Measurements from ENCODE around the gene TAF10. TPM values are rescaled to one million over a fixed set of nuclear protein-coding genes. Genes with fewer than 3 reads are reported as not detected.

TAF10 gene
- total RNA-seq, 2 donors from 2014 or later = 115 to 215 TPM

DNA sequence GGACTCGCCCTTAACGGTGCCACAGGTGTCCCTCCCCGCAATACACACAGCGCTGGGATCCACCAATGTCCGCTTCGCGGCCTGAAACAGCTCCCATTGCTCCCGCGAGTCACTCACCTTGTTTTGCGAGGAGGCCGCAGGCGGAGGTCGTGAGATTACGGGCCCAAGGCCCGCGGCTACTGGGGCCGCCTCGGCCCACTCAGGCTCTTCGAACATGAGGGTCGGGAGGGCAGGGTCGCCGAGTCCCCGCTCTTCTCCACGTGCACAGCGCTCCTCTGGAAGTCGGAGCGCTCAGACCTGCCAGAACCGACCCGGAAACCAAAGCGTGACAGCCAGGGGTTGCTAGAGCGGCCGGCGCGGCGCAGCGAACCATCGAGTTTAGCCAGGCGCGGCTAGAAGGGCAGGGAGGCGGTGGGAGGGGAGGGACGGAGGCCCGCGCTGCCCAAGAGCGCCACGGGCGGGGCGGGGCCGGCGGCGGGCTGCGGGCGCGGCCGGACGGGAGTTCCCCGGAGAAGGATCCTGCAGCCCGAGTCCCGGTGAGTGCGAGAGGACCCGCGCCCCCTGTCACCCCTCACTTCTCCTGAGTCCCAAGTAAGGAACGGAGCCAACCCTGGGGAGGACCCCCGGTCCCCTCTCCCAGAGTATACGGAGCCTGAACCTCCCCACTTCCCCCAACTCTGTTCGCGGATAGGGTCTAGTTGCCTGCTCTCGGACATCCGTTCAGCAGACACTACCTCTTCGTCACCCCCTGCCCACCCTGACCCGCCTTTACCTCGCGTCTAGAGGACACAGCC is 8.5 kb downstream of the TAF10 start, which contains the start of the genes ILK and RRP8:
TSS of gene ILK (plus strand) at position 488 of the 794 bp plus-strand sequence. CDS start 498 bp downstream, outside the sequence.
TSS of gene RRP8 (minus strand) at position 330 of the 794 bp plus-strand sequence. CDS start at position 216, 114 bp downstream.
- peak within 1 kb of the TSS; percentile 50 to 73 for H3K4me3 ChIP-seq
- ATAC-seq (peak; percentile 93), DNase-seq (peak; percentile 92 to 95 (median 92))
- peak; percentile 70 to 76 (median 71) for TF ChIP-seq POLR2A (IDR thresholded peaks at IDR 0.05)
- TF ChIP-seq, protein P1, sequence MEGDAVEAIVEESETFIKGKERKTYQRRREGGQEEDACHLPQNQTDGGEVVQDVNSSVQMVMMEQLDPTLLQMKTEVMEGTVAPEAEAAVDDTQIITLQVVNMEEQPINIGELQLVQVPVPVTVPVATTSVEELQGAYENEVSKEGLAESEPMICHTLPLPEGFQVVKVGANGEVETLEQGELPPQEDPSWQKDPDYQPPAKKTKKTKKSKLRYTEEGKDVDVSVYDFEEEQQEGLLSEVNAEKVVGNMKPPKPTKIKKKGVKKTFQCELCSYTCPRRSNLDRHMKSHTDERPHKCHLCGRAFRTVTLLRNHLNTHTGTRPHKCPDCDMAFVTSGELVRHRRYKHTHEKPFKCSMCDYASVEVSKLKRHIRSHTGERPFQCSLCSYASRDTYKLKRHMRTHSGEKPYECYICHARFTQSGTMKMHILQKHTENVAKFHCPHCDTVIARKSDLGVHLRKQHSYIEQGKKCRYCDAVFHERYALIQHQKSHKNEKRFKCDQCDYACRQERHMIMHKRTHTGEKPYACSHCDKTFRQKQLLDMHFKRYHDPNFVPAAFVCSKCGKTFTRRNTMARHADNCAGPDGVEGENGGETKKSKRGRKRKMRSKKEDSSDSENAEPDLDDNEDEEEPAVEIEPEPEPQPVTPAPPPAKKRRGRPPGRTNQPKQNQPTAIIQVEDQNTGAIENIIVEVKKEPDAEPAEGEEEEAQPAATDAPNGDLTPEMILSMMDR (IDR thresholded peaks at IDR 0.05) = peak in 5 of 7 experiments; percentile 20 to 64 (median 45)
- 0% methylated on average over 8 to 66 of the region's 72 CpGs for WGBS, 2 donors
- no peaks in the 10 kb centered on the region for H3K9me3 ChIP-seq
- intact Hi-C loops (cut with DNase I) = loop anchor here (10.0 kb wide), 1 partner anchor 119 kb away; the partner anchor contains the start of genes ARFIP2 and TIMM10B
- H3K36me3 ChIP-seq (replicated peaks in 1 of 2; ENCODE audit: insufficient read depth in 1 of 2, low read depth in 2 of 2) = peaks cover 4 to 20% of the 10 kb centered on the region in 2 donors
- H3K4me1 ChIP-seq = peaks cover 52% of the 10 kb centered on the region
- peak within 1 kb of the TSS; percentile 91 to 97 (median 96) for H3K27ac ChIP-seq
- H3K27me3 ChIP-seq = no peaks in the 10 kb centered on the region

- Histone ChIP-seq H3K4me1 (peaks cover 48% of the 10 kb centered on the region), H3K9me3 (no peaks in the 10 kb centered on the region), H3K27ac (peak overlapping the region in 1 of 4 donors; percentile 97), H3K4me3 (peak overlapping the region; percentile 50 to 73), H3K36me3 (replicated peaks in 1 of 2; ENCODE audit: insufficient read depth in 1 of 2, low read depth in 2 of 2) (peaks cover 4 to 16% of the 10 kb centered on the region in 2 donors), H3K27me3 (no peaks in the 10 kb centered on the region)
- no peak for DNase-seq
- no peak for TF ChIP-seq POLR2A (IDR thresholded peaks at IDR 0.05)
- TF ChIP-seq, protein P1 (IDR thresholded peaks at IDR 0.05) = no peak
- ATAC-seq = no peak
- 50 to 52% methylated on average over 7 of the region's 7 CpGs for WGBS, 2 donors
- intact Hi-C loops (cut with DNase I) = loop anchor here (10.0 kb wide), 1 partner anchor 118 kb away; the partner anchor contains the start of genes ARFIP2 and TIMM10B
Observed at GRCh38 chr11:6602096-6602940, 9.7 kb downstream of the TAF10 start.

DNA sequence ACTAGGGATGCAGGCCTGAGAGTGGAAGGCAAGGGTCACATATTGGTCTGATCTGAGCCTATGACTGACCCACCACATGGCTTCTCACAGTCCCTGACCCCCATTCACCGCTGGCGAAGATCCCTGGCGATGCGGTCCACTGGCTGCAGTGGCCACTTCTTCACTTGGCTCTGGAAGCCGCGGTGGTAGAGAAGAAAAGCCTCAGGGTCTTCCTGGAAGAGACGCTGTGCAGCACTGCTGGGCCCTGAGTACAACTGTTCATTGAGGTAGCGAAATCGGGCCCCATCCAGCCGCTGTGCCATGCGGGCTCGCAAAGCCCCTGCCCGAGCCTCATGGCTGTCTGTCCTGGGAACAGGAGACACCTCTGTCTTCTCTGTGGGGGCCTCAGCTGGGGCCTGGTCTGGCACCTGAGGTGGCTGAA is 11.0 kb downstream of the TAF10 start:
- no peak for ATAC-seq
- intact Hi-C loops (cut with DNase I) = loop anchor here (10.0 kb wide), 1 partner anchor 116 kb away; the partner anchor contains the start of genes ARFIP2 and TIMM10B
- Histone ChIP-seq H3K4me1 (peaks cover 36% of the 10 kb centered on the region), H3K36me3 (replicated peaks in 1 of 2; ENCODE audit: insufficient read depth in 1 of 2, low read depth in 2 of 2) (peaks cover 4 to 16% of the 10 kb centered on the region in 2 donors), H3K27me3 (no peaks in the 10 kb centered on the region), H3K4me3 (no peak overlapping the region), H3K9me3 (no peaks in the 10 kb centered on the region), H3K27ac (no peak overlapping the region)
- 95 to 100% methylated on average over 9 to 13 of the region's 13 CpGs for WGBS, 2 donors
- no peak for DNase-seq
- no peak for TF ChIP-seq POLR2A (IDR thresholded peaks at IDR 0.05)
- TF ChIP-seq, protein P1 (IDR thresholded peaks at IDR 0.05) = no peak

DNA sequence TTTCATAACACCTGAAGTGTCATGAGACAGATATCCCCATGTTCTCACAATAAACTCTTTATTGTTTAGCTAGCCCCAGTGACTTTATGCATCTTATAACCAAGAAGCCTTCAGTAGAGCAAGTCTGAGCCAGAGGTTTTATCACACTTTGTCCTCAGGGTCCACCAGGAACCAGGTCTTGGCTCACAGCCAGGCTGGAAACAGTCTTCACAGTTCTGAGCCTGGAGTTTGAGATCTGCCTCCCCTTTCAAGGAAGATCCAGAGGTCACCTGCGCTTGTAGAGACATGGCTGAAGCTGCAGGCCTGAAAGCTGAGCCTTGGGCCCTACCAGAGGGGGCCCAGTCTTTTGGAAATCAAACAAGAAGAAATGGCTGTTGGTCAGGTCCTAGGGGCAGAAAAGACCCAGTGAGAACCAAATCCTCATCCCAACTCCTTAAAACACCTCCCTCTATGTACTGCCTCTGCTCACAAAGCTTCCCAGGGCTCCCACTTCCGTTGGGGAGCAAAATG is 12.1 kb downstream of the TAF10 start:
- H3K27ac ChIP-seq = no peak overlapping the region
- intact Hi-C loops (cut with DNase I) = loop anchor here (10.0 kb wide), 2 partner anchors 65 to 115 kb away; partner anchors contain the start of genes ARFIP2 and TIMM10B
- H3K27me3 ChIP-seq = no peaks in the 10 kb centered on the region
- H3K36me3 ChIP-seq (replicated peaks in 1 of 2; ENCODE audit: insufficient read depth in 1 of 2, low read depth in 2 of 2) = peaks cover 4 to 16% of the 10 kb centered on the region in 2 donors
- ATAC-seq (no peak), DNase-seq (no peak)
- no peak overlapping the region for H3K4me3 ChIP-seq
- WGBS, 2 donors = 70 to 88% methylated on average over 2 of the region's 2 CpGs
- TF ChIP-seq, protein P1 (IDR thresholded peaks at IDR 0.05) = no peak
- no peak for TF ChIP-seq POLR2A (IDR thresholded peaks at IDR 0.05)
- H3K4me1 ChIP-seq = peaks cover 25% of the 10 kb centered on the region
- no peaks in the 10 kb centered on the region for H3K9me3 ChIP-seq
